Measurements from ENCODE around the gene GPATCH4.
"Not testable (repeated sequence)": the region's sequence is repeated elsewhere in the genome, so short reads cannot be mapped to it uniquely, and the experiment has no call there.

GPATCH4 gene

DNA sequence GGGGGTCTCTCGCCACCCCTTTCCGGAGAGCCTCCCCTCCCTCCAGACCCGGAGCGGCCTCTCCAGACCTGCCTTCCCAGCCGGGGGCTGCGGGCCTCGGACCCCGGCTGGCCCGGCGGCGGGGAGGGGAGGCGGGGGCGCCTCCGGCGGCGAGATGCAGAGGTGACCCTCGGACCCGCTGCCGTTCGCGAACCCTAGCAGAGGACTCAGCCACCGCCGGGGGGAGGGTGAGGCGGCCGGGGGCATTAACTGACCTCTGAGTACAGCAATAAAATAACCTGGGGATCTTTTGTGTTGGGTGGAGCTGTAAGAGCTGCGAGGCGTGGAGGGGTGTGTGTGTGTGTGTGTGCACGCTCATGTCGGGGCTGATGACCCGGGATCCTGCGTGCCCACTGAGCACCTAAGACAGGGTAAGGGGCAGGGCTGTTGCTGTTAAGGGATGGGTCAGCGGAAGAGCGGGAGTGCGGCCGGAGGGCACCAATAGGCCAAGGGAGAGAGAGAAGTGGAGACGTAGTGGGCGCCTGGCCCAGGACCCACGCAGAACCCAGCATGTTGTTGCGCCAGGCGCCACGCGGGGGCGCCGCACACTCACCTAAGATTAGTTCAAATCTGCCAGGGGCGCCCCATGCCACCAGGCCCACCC lies 24.3 kb upstream of the GPATCH4 start:
- DNase-seq, result peak; percentile 24 to 74

DNA sequence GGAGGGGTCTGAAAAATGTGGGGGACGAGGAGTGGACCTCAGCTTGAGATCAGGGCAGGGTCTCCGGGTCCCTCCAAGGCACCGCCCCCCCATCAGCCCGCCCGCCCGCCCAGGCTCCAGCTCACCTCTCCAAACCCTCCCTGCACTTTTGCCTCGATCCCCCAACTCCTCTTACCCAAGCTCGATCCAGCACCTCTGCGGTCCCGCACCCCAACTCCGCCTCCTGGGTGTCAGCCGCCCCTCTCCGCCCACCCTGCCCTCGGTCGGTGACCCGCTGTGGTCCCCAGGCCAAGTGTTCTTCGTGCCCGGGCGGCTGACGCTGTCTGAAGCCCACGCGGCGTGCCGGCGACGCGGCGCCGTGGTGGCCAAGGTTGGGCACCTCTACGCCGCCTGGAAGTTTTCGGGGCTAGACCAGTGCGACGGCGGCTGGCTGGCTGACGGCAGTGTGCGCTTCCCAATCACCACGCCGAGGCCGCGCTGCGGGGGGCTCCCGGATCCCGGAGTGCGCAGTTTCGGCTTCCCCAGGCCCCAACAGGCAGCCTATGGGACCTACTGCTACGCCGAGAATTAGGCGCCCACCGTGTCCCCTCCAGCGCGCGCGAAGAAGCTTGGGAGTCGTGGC lies 23.6 kb upstream of the GPATCH4 start:
- DNase-seq, result no peak

DNA sequence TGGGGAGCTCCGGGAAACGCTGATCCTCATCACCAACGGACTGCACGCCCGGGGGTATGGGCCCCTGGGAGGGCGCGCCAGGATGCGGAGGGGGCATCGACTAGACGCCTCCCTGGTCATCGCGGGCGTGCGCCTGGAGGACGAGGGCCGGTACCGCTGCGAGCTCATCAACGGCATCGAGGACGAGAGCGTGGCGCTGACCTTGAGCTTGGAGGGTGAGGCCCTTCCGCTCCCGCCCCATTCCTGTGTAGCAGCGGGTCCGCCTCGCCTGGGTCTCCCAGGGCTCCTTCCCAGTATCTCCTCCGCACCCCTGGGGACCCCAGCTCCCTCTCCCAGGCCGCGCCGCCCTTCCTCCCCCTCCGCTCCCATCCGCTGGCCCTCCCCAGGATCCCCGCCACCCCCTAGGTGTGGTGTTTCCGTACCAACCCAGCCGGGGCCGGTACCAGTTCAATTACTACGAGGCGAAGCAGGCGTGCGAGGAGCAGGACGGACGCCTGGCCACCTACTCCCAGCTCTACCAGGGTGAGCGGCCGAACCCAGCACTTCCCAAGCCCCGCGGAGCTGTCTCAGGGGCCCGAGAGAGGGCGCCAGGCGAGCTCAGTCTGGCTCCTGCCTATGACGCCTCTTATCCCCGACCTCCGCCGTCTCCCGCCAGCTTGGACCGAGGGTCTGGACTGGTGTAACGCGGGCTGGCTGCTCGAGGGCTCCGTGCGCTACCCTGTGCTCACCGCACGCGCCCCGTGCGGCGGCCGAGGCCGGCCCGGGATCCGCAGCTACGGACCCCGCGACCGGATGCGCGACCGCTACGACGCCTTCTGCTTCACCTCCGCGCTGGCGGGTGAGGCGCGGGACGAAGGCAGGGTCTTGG lies 22.9 kb upstream of the GPATCH4 start:
- DNase-seq, result peak; percentile 26 to 45

DNA sequence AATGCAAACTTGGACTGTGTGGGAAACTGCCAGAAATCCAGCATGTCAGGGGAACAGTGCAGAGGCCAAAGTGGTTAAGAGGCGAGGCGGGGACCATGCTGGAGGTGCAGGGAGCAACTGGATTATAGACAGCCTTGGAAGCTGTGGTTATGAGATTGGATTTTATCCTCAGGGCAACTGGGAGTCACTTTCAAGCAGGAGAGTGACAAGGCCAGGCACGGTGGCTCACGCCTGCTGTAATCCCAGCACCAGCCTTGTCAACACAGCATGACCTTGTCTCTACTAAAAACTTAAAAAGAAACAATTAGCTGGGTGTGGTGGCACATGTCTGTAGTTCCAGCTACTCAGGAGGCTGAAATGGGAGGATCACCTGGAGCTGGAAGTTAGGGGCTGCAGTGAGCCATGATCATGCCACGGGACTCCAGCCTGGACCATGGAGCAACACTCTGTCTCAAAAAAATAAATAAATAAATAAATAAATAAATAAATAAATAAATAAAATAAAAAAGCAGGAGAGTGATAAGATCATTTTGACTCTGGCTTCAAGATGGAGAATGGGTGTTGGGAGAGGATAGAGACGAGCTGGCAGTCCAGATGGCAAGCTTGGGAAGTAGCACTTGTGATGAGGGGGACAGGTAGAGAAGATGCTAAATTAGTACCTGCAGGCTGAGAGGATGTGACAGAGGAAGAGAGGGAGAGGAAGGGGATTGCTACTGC lies 21.5 kb upstream of the GPATCH4 start:
- no peak for DNase-seq

DNA sequence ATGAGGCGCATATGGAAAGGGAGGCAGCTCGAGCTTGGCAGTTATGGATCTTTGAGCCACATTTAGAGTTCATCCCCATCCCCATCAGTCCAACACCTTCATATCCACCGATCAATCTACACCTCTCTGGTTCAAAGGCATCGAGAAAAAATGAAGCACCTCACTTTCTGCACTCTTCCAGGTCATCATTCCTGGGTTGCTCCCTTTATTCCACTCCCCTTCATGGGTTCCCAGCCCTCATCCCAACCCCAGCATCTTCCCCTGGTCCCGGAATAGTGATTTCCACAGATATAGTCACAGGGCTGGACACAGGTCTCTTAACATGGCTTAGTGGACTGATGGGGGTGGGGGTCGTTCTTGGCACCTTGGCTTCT lies 18.3 kb upstream of the GPATCH4 start:
- DNase-seq, result no peak

DNA sequence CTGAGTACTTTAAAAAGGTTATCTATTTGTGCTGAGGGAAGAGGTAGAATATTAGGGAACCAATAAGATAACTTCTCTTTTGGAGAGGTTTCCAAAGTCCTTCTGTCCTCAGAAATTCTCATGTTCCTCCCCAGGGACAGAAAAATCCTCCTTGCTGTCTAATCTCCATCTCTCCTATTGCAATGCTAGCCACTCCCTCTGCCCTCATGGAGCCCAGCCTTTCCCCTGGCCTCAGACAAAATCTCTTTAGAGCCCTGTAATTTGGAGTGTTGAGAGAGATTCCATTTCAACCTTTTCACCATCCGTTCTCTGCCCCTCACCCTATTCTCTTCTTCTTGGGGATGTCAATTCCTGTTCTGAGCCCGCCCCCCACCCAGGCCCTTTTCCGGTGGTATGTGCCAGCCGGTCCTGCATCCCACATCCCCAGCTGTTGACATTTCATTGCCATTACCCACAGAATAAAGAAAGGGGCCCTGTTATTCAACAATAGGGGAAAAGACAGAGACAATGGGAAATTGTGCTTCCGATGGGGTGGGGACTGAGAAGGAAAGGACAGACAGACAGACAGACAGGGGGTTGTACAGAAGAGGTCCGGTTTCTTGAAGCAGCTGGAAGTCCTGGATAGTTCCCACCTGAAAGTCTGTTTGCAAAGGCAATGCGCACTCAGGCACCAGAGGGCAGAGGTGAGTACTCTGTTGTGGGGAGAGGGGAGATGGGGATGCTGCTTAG lies 17.7 kb upstream of the GPATCH4 start, which contains the start of gene HAPLN2:
HAPLN2 (plus strand) TSS at position 563 of the 729 bp plus-strand sequence. CDS start 4,076 bp downstream, outside the sequence.
- DNase-seq, result no peak

DNA sequence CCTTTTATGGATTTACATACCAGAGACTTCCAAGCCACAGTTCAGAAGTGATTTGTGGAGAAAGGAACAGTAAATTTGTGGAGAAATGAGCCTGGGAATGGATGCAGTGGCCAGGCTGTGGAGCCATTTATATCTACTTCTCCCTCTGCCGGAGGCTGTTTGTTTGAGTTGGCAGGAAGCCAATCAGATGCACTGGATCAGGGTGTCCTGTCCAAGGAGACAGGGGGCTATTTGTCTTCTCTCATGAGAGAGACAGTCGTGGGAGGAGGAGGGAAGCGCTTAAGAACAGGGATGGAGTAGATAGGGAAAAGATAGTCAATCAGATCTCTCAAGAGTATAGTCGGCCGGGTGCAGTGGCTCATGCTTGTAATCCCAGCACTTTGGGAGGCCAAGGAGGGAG lies 15.2 kb upstream of the GPATCH4 start:
- no peak for DNase-seq

DNA sequence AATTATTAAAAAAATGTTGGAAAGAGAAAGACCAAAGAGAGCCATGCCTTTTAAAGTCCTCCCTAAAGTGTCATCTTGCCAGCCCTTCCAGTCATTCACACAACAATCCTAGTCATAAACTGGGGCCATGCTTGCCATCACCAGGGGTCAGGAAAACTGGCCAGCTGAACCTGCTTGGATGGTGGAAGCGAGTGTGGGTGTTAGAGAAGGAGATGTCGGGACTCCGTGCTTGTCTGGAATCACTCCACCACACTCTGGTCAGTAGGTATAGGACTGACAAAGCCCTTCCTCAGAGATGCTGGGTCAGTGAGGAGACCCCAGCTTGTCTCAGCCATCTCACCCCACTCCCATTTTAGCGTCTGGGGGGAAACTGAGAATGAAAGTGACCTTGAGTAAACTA lies 14.7 kb upstream of the GPATCH4 start:
- DNase-seq, result no peak

DNA sequence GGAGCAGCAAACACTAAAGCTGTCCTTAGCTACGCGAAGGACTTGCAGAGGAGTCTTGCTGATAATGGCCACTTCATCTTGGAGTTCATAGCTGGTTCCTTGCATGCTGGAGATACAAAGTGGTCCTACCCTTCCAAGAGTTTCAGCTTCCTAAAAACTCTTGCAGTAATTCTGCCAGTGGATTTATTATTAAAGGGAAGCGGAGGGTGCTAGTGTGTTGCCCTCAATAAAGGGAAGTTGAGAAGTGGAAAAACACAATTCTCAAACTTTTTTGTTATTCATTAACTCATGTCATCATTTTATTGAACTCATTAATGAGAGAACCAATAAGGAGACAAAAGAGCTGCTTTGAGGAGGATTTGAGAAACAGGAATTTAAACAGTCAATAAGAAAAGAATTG lies 11.4 kb upstream of the GPATCH4 start:
- DNase-seq, result peak; percentile 18 to 43

DNA sequence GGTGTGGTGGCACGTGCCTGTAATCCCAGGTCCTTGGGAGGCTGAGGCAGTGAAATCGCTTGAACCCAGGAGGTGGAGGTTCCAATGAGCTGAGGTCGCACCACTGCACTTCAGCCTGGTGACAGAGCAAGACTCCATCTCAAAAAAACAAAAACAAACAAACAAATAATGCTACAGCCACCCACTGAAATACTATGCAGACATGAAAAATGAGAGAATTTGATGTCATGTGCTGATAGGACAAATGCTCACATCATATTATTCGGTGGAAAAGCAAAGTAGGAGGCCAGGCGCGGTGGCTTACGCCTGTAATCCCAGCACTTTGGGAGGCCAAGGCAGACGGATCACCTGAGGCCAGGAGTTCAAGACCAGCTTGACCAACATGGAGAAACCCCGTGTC lies 8.8 kb upstream of the GPATCH4 start:
- DNase-seq, result not testable (repeated sequence)

DNA sequence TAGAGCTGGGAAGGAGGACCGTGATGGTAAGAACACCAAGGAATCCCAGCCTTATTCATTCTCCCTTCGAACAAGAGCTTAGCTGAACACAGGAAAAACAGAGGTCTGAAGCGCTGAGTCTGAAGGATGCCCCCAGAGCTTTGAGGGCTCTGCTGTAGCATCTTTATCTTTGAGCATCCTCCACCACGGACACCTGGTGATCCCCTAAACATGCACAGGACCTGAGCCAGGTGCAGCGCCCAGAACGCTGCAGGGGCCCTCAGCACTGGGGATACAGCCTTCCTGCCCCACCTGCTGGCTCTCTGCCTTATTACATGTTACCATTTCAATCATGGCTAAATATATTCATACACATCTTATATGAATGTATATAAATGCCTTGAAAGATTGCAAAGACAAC lies 7.7 kb upstream of the GPATCH4 start:
- peak in 1 of 2 donors; percentile 38 for DNase-seq

DNA sequence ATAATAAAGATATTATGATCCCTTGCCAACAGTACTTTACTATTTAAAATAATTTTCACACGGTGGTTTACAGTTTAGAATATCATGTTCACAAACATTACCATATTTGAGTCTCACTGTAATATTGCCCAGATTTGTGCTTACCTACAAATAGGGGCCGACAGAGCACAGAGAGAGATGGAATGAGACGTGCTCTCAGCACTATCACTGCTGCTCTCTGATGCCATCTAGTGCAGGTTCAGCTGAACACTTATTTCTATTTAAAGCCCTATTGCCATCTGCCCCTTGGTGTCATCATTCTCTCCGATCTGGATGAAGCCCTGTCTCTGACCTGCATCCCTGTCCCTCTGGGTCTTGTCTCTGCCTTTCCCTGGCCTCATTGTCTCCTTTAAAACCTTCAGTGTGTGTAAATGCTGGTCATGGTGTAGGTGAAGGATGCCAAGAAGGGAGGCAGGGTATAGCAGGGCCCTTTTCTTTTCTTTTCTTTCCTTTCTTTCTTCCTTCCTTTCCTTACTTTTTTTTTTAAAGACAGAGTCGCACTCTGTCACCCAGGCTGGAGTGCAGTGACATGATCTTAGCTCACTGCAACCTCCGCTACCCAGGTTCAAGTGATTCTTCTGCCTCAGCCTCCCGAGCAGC lies 6.9 kb upstream of the GPATCH4 start:
- DNase-seq, result peak; percentile 62 to 74

DNA sequence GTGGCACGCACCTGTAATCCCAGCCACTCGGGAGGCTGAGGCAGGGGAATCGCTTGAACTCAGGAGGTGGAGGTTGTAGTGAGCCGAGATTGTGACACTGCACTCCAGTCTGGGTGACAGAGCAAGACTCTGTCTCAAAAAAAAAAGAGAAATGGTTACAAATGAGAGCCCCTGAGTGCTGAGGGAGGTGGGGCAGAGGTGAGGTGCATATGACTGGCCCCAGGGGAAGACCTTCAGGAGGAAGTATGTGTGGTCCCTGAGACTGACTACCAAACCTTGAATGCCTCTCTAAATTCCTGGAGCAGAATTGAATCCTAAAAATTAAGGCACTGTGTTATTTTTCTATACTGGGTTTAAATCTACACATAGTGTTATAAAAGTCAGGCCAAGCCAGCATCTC lies 6.1 kb upstream of the GPATCH4 start:
- DNase-seq, result not testable (repeated sequence)

DNA sequence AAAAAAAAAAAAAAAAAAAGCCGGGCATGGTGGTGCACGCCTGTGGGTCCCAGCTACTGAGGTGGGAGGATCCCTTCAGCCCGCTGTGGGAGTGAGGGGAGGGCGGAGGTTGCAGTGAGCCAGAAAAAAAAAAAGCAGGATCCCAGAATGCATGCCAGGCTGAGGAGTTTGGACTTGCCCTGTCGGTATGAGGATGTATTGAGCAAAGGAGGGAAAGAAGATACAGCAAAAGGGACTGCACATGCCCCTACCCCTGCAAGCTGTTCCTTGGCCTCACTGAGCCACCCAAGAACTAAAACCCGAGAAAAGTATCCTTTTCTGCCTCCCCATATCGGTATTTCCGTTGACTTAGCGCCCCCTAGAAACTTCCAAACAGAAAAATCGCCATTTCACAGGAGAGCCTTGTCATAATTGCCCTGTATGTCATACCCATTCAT lies 1.3 kb upstream of the GPATCH4 start:
- peak; percentile 12 to 49 for DNase-seq

DNA sequence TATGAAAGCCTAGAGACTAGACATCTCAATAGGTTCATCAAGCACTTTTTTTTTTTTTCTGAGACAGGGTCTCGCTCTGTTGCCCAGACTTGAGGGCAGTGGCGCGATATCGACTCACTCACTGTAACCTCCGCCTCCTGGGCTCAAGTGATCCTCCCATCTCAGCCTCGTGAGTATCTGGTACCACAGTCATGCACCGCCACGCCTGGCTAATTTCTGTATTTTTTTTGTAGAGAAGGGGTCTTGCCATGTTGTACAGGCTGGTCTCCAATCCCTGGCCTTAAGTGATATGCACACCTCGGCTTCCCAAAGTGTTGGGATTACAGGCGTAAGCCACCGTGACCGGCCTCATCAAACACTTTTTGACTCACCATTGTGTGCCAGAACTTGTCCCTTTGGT lies 613 bp upstream of the GPATCH4 start:
- DNase-seq, result no peak

DNA sequence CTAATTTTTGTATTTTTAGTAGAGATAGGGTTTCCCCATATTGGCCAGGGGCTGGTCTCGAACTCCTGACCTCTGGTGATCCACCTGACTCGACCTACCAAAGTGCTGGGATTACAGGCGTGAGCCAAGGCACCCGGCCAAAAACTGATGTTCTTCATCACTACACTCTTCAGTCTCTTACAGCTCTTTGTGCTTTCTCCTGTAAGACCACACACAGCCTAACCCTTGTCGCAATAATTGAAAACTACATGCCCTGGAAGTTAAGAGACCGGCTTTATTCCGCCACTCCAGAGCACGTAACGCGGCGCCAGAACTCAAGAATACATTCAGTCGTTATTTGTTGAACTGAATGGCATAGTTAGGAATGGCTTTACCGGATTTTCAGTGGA lies 552 bp downstream of the GPATCH4 start:
- peak in 1 of 2 donors; percentile 3 for DNase-seq

DNA sequence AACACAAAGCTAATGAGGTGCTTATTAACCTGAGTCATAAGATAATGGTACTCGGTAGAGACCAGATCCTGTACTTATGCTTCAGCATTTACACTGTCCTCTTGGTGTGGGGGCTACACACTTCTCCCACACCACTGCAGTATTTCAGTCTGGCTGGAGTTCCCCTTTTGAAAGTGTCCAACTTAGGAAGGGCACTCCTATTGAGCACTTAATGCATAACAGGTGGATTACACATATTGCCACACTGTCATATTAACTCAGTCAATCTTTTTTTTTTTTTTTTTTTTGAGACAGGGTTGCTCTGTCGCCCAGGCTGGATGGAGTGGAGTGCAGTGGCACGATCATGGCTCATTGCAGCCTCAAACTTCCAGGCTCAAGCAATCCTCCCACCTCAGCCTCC lies 1.5 kb downstream of the GPATCH4 start:
- DNase-seq, result peak; percentile 58 to 69

DNA sequence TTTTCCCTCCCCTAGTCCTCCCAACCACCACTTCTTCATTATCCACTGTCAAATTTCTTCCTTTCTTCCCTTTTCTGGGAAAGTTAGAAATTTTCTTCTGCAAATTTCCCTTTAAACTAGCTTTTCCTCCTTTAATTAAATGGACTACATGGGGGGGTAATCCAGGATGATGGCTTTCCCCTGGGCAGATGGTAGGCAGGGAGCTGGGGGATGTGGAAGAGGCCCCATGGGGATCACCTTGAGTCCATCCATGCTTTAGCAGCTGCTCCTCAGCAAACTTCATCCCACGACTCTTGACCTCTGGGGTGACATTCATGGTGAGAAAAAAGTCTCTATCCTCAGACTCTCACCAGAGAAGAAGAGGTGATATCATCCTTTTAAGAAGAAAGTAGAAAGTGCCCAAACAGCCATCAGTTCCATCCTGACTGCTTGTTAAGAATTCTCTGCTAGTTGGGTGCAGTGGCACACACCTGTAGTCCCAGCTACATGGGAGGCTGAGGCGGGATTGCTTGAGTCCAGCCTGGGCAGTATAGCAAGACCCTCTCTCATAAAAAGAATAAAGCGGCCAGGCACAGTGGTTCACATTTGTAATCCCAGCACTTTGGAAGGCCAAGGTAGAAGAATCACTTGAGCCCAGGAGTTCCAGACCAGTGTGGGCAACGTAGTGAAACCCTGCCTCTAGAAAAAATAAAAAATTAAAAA lies 2.4 kb downstream of the GPATCH4 start:
- no peak for DNase-seq

DNA sequence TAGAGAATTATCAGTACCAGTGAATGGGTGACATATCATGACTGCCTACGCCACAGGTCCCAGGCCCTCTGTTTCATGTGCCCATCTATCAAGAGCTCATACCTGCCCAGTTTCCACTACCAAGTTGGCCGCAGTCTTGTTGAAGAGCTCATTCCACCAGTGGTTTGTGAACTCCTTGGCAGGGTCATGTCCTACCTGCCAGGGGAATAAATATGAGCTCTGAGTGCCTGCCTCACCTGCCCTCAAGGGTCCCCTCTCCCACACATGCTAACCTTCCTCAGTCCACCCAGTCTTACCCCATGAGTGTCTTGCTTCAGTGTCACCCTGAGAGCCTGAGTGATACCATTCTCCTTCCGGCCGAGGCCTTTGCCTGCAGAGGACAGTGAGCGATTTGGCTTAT lies 3.2 kb downstream of the GPATCH4 start:
- no peak for DNase-seq

DNA sequence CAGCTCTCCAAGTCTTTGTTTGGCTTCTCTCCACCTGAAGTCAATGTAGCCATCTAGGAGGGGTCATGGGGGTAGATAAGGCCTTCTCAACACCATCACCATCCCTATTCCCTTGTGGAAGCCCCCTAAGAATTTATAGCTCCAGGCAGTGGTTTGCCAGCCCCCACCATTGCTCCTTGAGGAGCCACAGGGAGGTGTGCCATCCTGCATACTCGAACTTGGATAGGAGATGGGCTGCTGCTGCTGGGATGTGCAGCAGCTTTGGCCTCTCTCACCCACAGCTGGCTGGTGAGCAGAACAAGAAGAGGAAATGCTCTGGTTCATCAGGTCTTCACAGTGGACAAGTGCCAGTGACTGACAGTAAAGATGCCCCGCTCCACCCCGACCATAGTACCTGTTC lies 4.9 kb downstream of the GPATCH4 start:
- no peak for DNase-seq

DNA sequence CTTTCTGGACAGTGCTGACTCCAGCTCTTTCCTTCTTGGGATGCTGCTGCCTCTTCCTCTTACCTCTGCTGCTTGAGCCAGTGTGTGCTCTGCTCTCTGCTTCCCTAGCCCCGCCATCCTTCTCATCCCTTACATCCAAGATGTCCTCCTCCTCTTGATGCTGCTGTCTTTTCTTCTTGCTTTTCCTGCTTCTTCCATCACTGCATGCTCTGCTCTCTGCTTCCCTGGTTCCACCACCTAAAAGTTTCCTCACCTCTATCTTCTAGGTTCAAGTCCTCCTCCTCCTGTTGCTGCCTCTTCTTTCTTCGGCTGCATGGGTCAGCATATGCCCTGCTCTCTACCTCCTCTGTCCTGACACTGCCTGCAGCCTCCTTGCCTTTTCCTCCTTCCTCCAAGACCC lies 6.3 kb downstream of the GPATCH4 start:
- DNase-seq, result no peak
